ENCODE measurements around the gene PAPPA.

DNA sequence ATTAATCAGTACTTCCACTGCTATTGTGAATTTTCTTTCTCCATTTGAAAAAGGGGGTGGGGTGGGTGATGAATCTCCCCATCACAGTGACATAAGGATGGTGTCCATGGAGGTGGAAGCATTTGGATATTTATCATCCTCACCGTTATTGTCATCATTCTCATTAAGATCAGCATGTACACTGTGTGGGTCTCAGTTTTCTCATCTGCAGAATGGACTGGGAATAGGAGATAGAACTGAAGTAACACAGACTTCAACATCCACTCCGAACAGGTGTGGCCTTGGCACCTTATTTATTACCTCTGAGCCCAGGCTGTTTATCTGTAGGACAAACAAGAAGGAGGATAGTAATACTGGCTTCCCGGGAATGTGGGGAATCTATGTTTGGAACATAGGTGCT lies 165.9 kb downstream of the PAPPA start:
- TF ChIP-seq, protein P1, sequence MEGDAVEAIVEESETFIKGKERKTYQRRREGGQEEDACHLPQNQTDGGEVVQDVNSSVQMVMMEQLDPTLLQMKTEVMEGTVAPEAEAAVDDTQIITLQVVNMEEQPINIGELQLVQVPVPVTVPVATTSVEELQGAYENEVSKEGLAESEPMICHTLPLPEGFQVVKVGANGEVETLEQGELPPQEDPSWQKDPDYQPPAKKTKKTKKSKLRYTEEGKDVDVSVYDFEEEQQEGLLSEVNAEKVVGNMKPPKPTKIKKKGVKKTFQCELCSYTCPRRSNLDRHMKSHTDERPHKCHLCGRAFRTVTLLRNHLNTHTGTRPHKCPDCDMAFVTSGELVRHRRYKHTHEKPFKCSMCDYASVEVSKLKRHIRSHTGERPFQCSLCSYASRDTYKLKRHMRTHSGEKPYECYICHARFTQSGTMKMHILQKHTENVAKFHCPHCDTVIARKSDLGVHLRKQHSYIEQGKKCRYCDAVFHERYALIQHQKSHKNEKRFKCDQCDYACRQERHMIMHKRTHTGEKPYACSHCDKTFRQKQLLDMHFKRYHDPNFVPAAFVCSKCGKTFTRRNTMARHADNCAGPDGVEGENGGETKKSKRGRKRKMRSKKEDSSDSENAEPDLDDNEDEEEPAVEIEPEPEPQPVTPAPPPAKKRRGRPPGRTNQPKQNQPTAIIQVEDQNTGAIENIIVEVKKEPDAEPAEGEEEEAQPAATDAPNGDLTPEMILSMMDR (IDR thresholded peaks at IDR 0.05): no peak
- TF ChIP-seq POLR2A (IDR thresholded peaks at IDR 0.05): no peak
